ENCODE results near the gene TDRKH. TPM values are rescaled to one million over a fixed set of nuclear protein-coding genes. Genes with fewer than 3 reads are reported as not detected.

Gene TDRKH
- total and polyA plus RNA-seq, 2 donors (not counting 1 experiment from before 2014, with no cell fraction given) = 1.8 to 5.6 TPM

DNA sequence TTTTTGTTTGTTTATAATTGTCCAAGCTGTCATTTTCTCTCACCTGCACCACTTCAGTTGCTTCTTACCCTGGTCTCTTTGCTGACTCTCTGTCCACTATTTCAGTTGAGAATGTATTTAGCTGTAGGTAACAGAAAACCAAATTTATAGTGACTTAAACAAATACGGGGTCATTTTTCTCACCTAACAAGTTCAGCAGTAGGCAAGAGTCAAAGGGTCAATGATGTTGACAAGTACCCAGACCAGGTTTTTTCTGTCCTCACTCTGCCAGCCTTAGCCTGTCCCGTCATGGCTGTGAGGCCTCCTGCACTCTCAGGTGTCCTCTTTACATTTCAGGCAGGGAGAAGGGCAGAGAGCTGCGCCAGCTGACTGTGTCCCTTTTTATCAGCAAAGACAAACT, 57.2 kb downstream of the TDRKH start:
- no peaks in the 10 kb centered on the region for H4K20me1 ChIP-seq (ENCODE audit: control insufficient read depth, extremely low read depth, insufficient read depth, low read length)
- no peak overlapping the region for H3K9ac ChIP-seq (ENCODE audit: insufficient read depth, low read length)
- H3K27me3 ChIP-seq (ENCODE audit: control insufficient read depth, insufficient read depth, low read length) = peaks cover 6% of the 10 kb centered on the region
- H3K79me2 ChIP-seq (ENCODE audit: control insufficient read depth, insufficient read depth, low read length) = no peaks in the 10 kb centered on the region
- H3K36me3 ChIP-seq (ENCODE audit: control insufficient read depth, insufficient read depth, low read length) = no peaks in the 10 kb centered on the region
- H3K4me3 ChIP-seq (replicated peaks in 1 of 4; ENCODE audit: control extremely low read depth in 1 of 4, insufficient read depth in 1 of 4, low read depth in 3 of 4, low read length in 4 of 4) = no peak overlapping the region
- no peak overlapping the region for H3K4me2 ChIP-seq (ENCODE audit: extremely low read depth, insufficient read depth, low read length)
- no peak overlapping the region for H3K27ac ChIP-seq (ENCODE audit: insufficient read depth, low read length)
- no peaks in the 10 kb centered on the region for H3K9me3 ChIP-seq (ENCODE audit: control insufficient read depth, insufficient read depth, low read depth, low read length)
- no peak overlapping the region for H2AFZ ChIP-seq (ENCODE audit: low read length)
- TF ChIP-seq EZH2 (IDR thresholded peaks at IDR 0.05; ENCODE audit: low read length, missing control alignments) = no peak
- TF ChIP-seq, protein P1, sequence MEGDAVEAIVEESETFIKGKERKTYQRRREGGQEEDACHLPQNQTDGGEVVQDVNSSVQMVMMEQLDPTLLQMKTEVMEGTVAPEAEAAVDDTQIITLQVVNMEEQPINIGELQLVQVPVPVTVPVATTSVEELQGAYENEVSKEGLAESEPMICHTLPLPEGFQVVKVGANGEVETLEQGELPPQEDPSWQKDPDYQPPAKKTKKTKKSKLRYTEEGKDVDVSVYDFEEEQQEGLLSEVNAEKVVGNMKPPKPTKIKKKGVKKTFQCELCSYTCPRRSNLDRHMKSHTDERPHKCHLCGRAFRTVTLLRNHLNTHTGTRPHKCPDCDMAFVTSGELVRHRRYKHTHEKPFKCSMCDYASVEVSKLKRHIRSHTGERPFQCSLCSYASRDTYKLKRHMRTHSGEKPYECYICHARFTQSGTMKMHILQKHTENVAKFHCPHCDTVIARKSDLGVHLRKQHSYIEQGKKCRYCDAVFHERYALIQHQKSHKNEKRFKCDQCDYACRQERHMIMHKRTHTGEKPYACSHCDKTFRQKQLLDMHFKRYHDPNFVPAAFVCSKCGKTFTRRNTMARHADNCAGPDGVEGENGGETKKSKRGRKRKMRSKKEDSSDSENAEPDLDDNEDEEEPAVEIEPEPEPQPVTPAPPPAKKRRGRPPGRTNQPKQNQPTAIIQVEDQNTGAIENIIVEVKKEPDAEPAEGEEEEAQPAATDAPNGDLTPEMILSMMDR (conservative IDR thresholded peaks at IDR 0.05 in 1 of 2, IDR thresholded peaks at IDR 0.05 in 1 of 2; ENCODE audit: low read depth in 1 of 2, low read length in 2 of 2) = no peak
- H3K4me1 ChIP-seq (ENCODE audit: control insufficient read depth, extremely low read depth, insufficient read depth, low read length) = no peaks in the 10 kb centered on the region
- no peak for DNase-seq (ENCODE audit: low read depth in 2 of 2)

DNA sequence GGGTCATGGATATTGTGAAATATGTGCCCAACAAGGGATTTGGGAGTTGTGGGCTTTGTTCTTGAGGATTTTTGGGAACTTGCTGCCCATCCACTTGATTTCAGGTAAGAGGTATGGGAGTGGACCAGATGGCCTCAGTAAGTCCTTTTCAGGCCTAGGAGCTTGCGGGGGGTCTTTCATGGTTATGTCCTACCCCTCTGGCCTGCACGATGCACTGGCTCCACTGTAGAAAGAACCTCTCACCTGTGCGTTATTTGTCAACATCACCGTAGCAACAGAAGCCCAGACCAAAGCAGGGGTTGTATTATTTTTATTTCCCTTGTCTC, 60.4 kb downstream of the TDRKH start:
- no peaks in the 10 kb centered on the region for H3K36me3 ChIP-seq (ENCODE audit: control insufficient read depth, insufficient read depth, low read length)
- H3K4me1 ChIP-seq (ENCODE audit: control insufficient read depth, extremely low read depth, insufficient read depth, low read length) = no peaks in the 10 kb centered on the region
- H3K9ac ChIP-seq (ENCODE audit: insufficient read depth, low read length) = no peak overlapping the region
- TF ChIP-seq, protein P1 (conservative IDR thresholded peaks at IDR 0.05 in 1 of 2, IDR thresholded peaks at IDR 0.05 in 1 of 2; ENCODE audit: low read depth in 1 of 2, low read length in 2 of 2) = no peak
- no peak for TF ChIP-seq EZH2 (IDR thresholded peaks at IDR 0.05; ENCODE audit: low read length, missing control alignments)
- no peak overlapping the region for H3K4me2 ChIP-seq (ENCODE audit: extremely low read depth, insufficient read depth, low read length)
- no peaks in the 10 kb centered on the region for H3K79me2 ChIP-seq (ENCODE audit: control insufficient read depth, insufficient read depth, low read length)
- H3K9me3 ChIP-seq (ENCODE audit: control insufficient read depth, insufficient read depth, low read depth, low read length) = no peaks in the 10 kb centered on the region
- no peak for DNase-seq (ENCODE audit: low read depth in 2 of 2)
- H4K20me1 ChIP-seq (ENCODE audit: control insufficient read depth, extremely low read depth, insufficient read depth, low read length) = no peaks in the 10 kb centered on the region
- H3K4me3 ChIP-seq (replicated peaks in 1 of 4; ENCODE audit: control extremely low read depth in 1 of 4, insufficient read depth in 1 of 4, low read depth in 3 of 4, low read length in 4 of 4) = no peak overlapping the region
- H3K27ac ChIP-seq (ENCODE audit: insufficient read depth, low read length) = no peak overlapping the region
- no peak overlapping the region for H2AFZ ChIP-seq (ENCODE audit: low read length)
- peaks cover 14% of the 10 kb centered on the region for H3K27me3 ChIP-seq (ENCODE audit: control insufficient read depth, insufficient read depth, low read length)

DNA sequence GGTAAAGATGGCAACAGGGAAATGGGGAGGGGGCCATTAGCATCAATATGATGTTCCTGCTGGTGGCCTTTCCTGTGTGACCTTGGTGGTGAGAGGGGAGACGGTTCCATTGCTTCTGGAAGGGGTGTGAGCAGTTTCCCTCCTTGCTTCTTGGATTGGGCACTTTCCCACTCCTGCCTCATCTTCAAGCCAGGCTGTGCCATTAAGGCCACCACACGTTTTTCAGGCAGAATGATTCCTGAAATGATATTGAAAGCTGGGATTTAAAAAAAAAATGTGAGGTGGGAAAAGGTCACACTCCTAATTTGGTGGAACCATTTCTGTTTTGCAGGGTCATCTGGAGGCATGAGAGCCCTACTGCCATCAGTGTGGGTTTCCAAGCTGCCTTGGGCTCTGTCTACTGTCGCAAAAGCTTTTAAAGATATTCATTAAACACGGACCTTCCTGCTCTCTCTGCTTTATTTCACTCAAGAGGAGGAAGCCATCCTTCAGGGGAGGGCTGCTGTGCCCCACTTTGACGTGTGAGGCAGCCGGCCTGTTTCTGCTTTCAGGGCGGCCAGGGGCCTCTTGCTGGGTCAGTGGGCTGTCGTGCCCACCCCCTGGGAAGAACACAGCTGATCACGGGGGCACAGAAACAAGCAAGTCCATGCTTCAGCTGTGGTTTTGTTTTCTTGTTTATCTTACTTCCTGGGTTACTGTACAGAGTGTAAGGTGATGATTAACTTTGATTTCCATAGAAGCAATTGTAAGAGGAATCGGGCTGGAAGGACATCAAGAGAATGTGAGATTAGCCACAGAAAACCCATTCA, 60.9 kb downstream of the TDRKH start:
- H3K27ac ChIP-seq (ENCODE audit: insufficient read depth, low read length) = no peak overlapping the region
- DNase-seq (ENCODE audit: low read depth in 2 of 2) = no peak
- no peaks in the 10 kb centered on the region for H3K4me1 ChIP-seq (ENCODE audit: control insufficient read depth, extremely low read depth, insufficient read depth, low read length)
- TF ChIP-seq, protein P1 (conservative IDR thresholded peaks at IDR 0.05 in 1 of 2, IDR thresholded peaks at IDR 0.05 in 1 of 2; ENCODE audit: low read depth in 1 of 2, low read length in 2 of 2) = no peak
- no peak for TF ChIP-seq EZH2 (IDR thresholded peaks at IDR 0.05; ENCODE audit: low read length, missing control alignments)
- no peaks in the 10 kb centered on the region for H4K20me1 ChIP-seq (ENCODE audit: control insufficient read depth, extremely low read depth, insufficient read depth, low read length)
- H3K79me2 ChIP-seq (ENCODE audit: control insufficient read depth, insufficient read depth, low read length) = no peaks in the 10 kb centered on the region
- H3K27me3 ChIP-seq (ENCODE audit: control insufficient read depth, insufficient read depth, low read length) = peaks cover 14% of the 10 kb centered on the region
- no peaks in the 10 kb centered on the region for H3K36me3 ChIP-seq (ENCODE audit: control insufficient read depth, insufficient read depth, low read length)
- no peak overlapping the region for H3K4me2 ChIP-seq (ENCODE audit: extremely low read depth, insufficient read depth, low read length)
- H2AFZ ChIP-seq (ENCODE audit: low read length) = no peak overlapping the region
- H3K9ac ChIP-seq (ENCODE audit: insufficient read depth, low read length) = no peak overlapping the region
- H3K9me3 ChIP-seq (ENCODE audit: control insufficient read depth, insufficient read depth, low read depth, low read length) = no peaks in the 10 kb centered on the region
- H3K4me3 ChIP-seq (replicated peaks in 1 of 4; ENCODE audit: control extremely low read depth in 1 of 4, insufficient read depth in 1 of 4, low read depth in 3 of 4, low read length in 4 of 4) = no peak overlapping the region
